GM10266 (cell line): ENCODE results near the gene SYCP2.
"Not testable (repeated sequence)": the region's sequence is repeated elsewhere in the genome, so short reads cannot be mapped to it uniquely, and the experiment has no call there.

Experiments
- DNase-seq: peaks from one replicate; pipeline ENCODE4 v3.0.0; 2012; ENCODE audit errors: extremely low spot score
- CTCF ChIP-seq: IDR thresholded peaks from 2 replicates; pipeline ENCODE4 v1.5.1; 2012; ENCODE audit warnings: mild to moderate bottlenecking, low read depth; ENCODE audit not compliant: control insufficient read depth, insufficient read depth; ENCODE audit errors: missing control alignments

The SYCP2 gene

GRCh38 chr20:59966428-59966827 lies 33.0 kb upstream of the SYCP2 start:
- TF ChIP-seq CTCF = no peak
- no peak for DNase-seq

GRCh38 chr20:59962155-59962554 lies 28.7 kb upstream of the SYCP2 start:
- no peak for TF ChIP-seq CTCF
- DNase-seq = no peak

- no peak for TF ChIP-seq CTCF
- no peak for DNase-seq
These were observed 28.0 kb upstream of the SYCP2 start for GRCh38 chr20:59961423-59961822.

GRCh38 chr20:59958626-59959025 lies 25.2 kb upstream of the SYCP2 start:
- DNase-seq = no peak

GRCh38 chr20:59958123-59958522 lies 24.7 kb upstream of the SYCP2 start, which contains the start of gene CDH26:
TSS of gene CDH26 (plus strand) at chr20:59958423. CDS start at chr20:59958727, 304 bp downstream.
- TF ChIP-seq CTCF = no peak
- no peak for DNase-seq

More at GRCh38 chr20:59958626-59959025, 25.2 kb upstream of the SYCP2 start:
- no peak for TF ChIP-seq CTCF

GRCh38 chr20:59957568-59957967 lies 24.1 kb upstream of the SYCP2 start:
- DNase-seq = not testable (repeated sequence)

- peak; percentile 18 for TF ChIP-seq CTCF
- DNase-seq = no peak
These were observed 21.8 kb upstream of the SYCP2 start for GRCh38 chr20:59955131-59955796.

- DNase-seq = no peak
- no peak for TF ChIP-seq CTCF
These were observed 21.3 kb upstream of the SYCP2 start for GRCh38 chr20:59954718-59955117.
